ENCODE measurements around the gene PCAT7. TPM values are rescaled to one million over a fixed set of nuclear protein-coding genes. Genes with fewer than 3 reads are reported as not detected.

The PCAT7 gene
- total and polyA plus RNA-seq, 2 of the 4 experiments (the other 2 are of a cell fraction): not detected

DNA sequence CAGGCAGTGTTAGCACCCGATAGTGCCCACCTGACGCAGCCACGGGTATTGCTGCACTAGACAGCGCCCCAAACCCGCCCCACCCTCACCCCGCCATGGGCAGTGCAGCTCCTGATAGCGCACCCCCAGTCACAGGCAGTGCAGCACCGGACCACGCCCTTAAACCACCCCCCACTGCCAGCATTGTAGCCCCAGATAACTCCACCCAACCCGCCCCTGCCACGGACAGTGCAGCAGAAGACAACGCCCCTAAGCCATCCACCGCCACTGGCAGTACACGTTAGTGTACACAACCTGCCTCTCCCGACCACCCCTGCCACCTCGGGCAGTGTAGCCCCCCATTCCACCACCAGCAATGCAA, 825 bp upstream of the PCAT7 start:
- Histone ChIP-seq H2BK5ac (ENCODE audit: low read depth, low read length, poor library complexity, severe bottlenecking) (no peak overlapping the region), H3K9me1 (ENCODE audit: insufficient read depth, low read length) (no peaks in the 10 kb centered on the region), H3K23ac (ENCODE audit: low read depth, low read length) (no peak overlapping the region), H3K27ac (ENCODE audit: insufficient read depth, low read length) (no peak overlapping the region), H2AK5ac (ENCODE audit: low read depth, low read length) (no peak overlapping the region), H2BK120ac (ENCODE audit: low read depth, low read length) (no peak overlapping the region), H3K9me3 (ENCODE audit: control insufficient read depth, insufficient read depth, low read length) (no peaks in the 10 kb centered on the region), H4K20me1 (ENCODE audit: insufficient read depth, low read length) (no peaks in the 10 kb centered on the region), H4K5ac (ENCODE audit: low read depth, low read length) (no peak overlapping the region), H3K4ac (ENCODE audit: low read depth, low read length) (no peak overlapping the region), H3K9ac (ENCODE audit: low read depth, low read length) (no peak overlapping the region), H4K91ac (ENCODE audit: insufficient read depth, low read depth, low read length) (no peak overlapping the region), H4K8ac (ENCODE audit: low read depth in 2 of 2, low read length in 2 of 2) (no peak overlapping the region), H3K4me1 (ENCODE audit: control insufficient read depth, insufficient read depth, low read length) (no peaks in the 10 kb centered on the region), H3K27me3 (ENCODE audit: control insufficient read depth, insufficient read depth, low read length) (no peaks in the 10 kb centered on the region), H3K18ac (ENCODE audit: low read depth, low read length) (no peak overlapping the region), H2BK20ac (ENCODE audit: low read depth, low read length) (no peak overlapping the region), H2AFZ (replicated peaks; ENCODE audit: low read length, poor library complexity) (no peak overlapping the region), H3K4me3 (ENCODE audit: insufficient read depth, low read depth, low read length) (no peak overlapping the region), H3K4me2 (ENCODE audit: low read depth, low read length) (no peak overlapping the region), H2AK9ac (replicated peaks; ENCODE audit: low read depth, low read length, poor library complexity) (no peak overlapping the region), H3K36me3 (ENCODE audit: control insufficient read depth, insufficient read depth, low read length) (no peaks in the 10 kb centered on the region), H3K14ac (replicated peaks; ENCODE audit: low read depth, low read length) (no peak overlapping the region), H3K79me1 (ENCODE audit: low read depth in 1 of 2, low read length in 2 of 2) (no peaks in the 10 kb centered on the region), H2BK15ac (ENCODE audit: low read depth, low read length) (no peak overlapping the region), H3K56ac (ENCODE audit: extremely low read depth, insufficient read depth, low read length) (no peak overlapping the region)
- no peak for ATAC-seq (ENCODE audit: low read depth)
- TF ChIP-seq, protein P1, sequence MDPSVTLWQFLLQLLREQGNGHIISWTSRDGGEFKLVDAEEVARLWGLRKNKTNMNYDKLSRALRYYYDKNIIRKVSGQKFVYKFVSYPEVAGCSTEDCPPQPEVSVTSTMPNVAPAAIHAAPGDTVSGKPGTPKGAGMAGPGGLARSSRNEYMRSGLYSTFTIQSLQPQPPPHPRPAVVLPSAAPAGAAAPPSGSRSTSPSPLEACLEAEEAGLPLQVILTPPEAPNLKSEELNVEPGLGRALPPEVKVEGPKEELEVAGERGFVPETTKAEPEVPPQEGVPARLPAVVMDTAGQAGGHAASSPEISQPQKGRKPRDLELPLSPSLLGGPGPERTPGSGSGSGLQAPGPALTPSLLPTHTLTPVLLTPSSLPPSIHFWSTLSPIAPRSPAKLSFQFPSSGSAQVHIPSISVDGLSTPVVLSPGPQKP (IDR thresholded peaks at IDR 0.05; ENCODE audit: borderline replicate concordance, low read depth, low read length): no peak
- TF ChIP-seq RCOR1 (IDR thresholded peaks at IDR 0.05; ENCODE audit: insufficient replicate concordance, low read length): no peak
- TF ChIP-seq MAFK (IDR thresholded peaks at IDR 0.05; ENCODE audit: low read depth, low read length): no peak
- no peak for TF ChIP-seq MXI1 (IDR thresholded peaks at IDR 0.05; ENCODE audit: borderline replicate concordance, low read depth, low read length)
- TF ChIP-seq NFE2L2 (IDR thresholded peaks at IDR 0.05; ENCODE audit: low read depth, low read length): no peak
- TF ChIP-seq, protein P2, sequence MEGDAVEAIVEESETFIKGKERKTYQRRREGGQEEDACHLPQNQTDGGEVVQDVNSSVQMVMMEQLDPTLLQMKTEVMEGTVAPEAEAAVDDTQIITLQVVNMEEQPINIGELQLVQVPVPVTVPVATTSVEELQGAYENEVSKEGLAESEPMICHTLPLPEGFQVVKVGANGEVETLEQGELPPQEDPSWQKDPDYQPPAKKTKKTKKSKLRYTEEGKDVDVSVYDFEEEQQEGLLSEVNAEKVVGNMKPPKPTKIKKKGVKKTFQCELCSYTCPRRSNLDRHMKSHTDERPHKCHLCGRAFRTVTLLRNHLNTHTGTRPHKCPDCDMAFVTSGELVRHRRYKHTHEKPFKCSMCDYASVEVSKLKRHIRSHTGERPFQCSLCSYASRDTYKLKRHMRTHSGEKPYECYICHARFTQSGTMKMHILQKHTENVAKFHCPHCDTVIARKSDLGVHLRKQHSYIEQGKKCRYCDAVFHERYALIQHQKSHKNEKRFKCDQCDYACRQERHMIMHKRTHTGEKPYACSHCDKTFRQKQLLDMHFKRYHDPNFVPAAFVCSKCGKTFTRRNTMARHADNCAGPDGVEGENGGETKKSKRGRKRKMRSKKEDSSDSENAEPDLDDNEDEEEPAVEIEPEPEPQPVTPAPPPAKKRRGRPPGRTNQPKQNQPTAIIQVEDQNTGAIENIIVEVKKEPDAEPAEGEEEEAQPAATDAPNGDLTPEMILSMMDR (conservative IDR thresholded peaks at IDR 0.05; ENCODE audit: low read depth, low read length): no peak
- TF ChIP-seq USF2 (IDR thresholded peaks at IDR 0.05; ENCODE audit: low read depth, low read length): no peak
- no peak for TF ChIP-seq POLR2A (IDR thresholded peaks at IDR 0.05; ENCODE audit: low read depth, low read length)
- TF ChIP-seq SMC3 (IDR thresholded peaks at IDR 0.05; ENCODE audit: low read depth, low read length): no peak
- no peak for TF ChIP-seq MAZ (IDR thresholded peaks at IDR 0.05; ENCODE audit: borderline replicate concordance, low read depth, low read length)
- no peak for TF ChIP-seq CEBPB (IDR thresholded peaks at IDR 0.05; ENCODE audit: low read depth, low read length)
- no peak for TF ChIP-seq RAD21 (IDR thresholded peaks at IDR 0.05; ENCODE audit: low read length)
- no peak for TF ChIP-seq CHD1 (IDR thresholded peaks at IDR 0.05; ENCODE audit: low read depth, low read length)
- no peak for DNase-seq
- POLR2A ChIA-PET (ENCODE audit: unreplicated experiment): no interaction called here
- WGBS, 2 experiments (ENCODE audit: extremely low coverage in 2 of 2, insufficient read length in 1 of 2): 75% methylated on average over 5 of the region's 16 CpGs; no CpG with 5 or more reads in 1 of the 2 experiments
- in situ Hi-C loops (cut with MboI; ENCODE audit: low sequenced_read_pairs): no loop called here
- CTCF ChIA-PET: no interaction called here
- intact Hi-C loops (cut with micrococcal nuclease): no loop called here
- BruUV-seq (replicated peaks): no TSS peak
- dilution Hi-C loops (cut with HindIII; ENCODE audit: low sequenced_read_pairs, unreplicated experiment): no loop called here

Measured in IMR-90 (cell line).